ENCODE data around the gene CDK5R2. TPM values are rescaled to one million over a fixed set of nuclear protein-coding genes. Genes with fewer than 3 reads are reported as not detected.

Gene CDK5R2
- total and polyA plus RNA-seq, 2 of the 13 experiments (the other 11 are each of a cell fraction or from before 2014, with no cell fraction given), result not detected

- no peak for ATAC-seq
- no peaks in the 10 kb centered on the region for H3K9me3 ChIP-seq (ENCODE audit: low read length)
- H3K27ac ChIP-seq (ENCODE audit: extremely low read length, insufficient read depth, low read length), result no peak overlapping the region
- CTCF ChIA-PET (ENCODE audit: low intra/inter-chr PET ratio, low total read pairs), result no interaction called here
- H3K4me1 ChIP-seq (ENCODE audit: insufficient read depth, low read length), result peaks cover 33% of the 10 kb centered on the region
- no peak for DNase-seq (ENCODE audit: low spot score)
- no peak overlapping the region for H3K4me3 ChIP-seq (replicated peaks in 1 of 3; ENCODE audit: insufficient read depth in 1 of 3, low read depth in 2 of 3, low read length in 3 of 3)
- no peak overlapping the region for H3K9ac ChIP-seq (ENCODE audit: insufficient read depth, low read depth, low read length)
- H3K4me2 ChIP-seq (ENCODE audit: low read depth, low read length), result no peak overlapping the region
- intact Hi-C loops (cut with micrococcal nuclease; ENCODE audit: unreplicated experiment), result no loop called here
- H3K27me3 ChIP-seq (ENCODE audit: control insufficient read depth in 1 of 2, insufficient read depth in 2 of 2, low read length in 2 of 2), result peaks cover 8 to 68% of the 10 kb centered on the region in 2 experiments
- no peaks in the 10 kb centered on the region for H3K79me2 ChIP-seq (ENCODE audit: insufficient read depth, low read length)
- TF ChIP-seq PLSCR1 (CRISPR knock-in tag; IDR thresholded peaks at IDR 0.05; ENCODE audit: borderline replicate concordance) (no peak), THAP8 (CRISPR knock-in tag; IDR thresholded peaks at IDR 0.05; ENCODE audit: borderline replicate concordance) (no peak), ZNF574 (CRISPR knock-in tag; IDR thresholded peaks at IDR 0.05) (no peak), RERE (CRISPR knock-in tag; IDR thresholded peaks at IDR 0.05; ENCODE audit: low read depth) (no peak)
- TF ChIP-seq, protein P1, sequence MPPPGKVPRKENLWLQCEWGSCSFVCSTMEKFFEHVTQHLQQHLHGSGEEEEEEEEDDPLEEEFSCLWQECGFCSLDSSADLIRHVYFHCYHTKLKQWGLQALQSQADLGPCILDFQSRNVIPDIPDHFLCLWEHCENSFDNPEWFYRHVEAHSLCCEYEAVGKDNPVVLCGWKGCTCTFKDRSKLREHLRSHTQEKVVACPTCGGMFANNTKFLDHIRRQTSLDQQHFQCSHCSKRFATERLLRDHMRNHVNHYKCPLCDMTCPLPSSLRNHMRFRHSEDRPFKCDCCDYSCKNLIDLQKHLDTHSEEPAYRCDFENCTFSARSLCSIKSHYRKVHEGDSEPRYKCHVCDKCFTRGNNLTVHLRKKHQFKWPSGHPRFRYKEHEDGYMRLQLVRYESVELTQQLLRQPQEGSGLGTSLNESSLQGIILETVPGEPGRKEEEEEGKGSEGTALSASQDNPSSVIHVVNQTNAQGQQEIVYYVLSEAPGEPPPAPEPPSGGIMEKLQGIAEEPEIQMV (CRISPR knock-in tag; IDR thresholded peaks at IDR 0.05; ENCODE audit: low read depth), result no peak
- WGBS (ENCODE audit: low lambda C conversion rate), result 22% methylated on average over 5 of the region's 5 CpGs
- no peak for FAIRE-seq
- H4K20me1 ChIP-seq (ENCODE audit: insufficient read depth, low read length), result peaks cover 17% of the 10 kb centered on the region; the same call in 1 of the 2 replicates
- no peaks in the 10 kb centered on the region for H3K36me3 ChIP-seq (replicated peaks in 1 of 2; ENCODE audit: control insufficient read depth in 1 of 2, insufficient read depth in 2 of 2, low read length in 2 of 2)
- no TSS peak for BruUV-seq (replicated peaks)
- H2AFZ ChIP-seq (ENCODE audit: low read length), result no peak overlapping the region
- in situ Hi-C loops (cut with HindIII; ENCODE audit: extremely low pct_ligation_motif_present, low pct_unique_long_range_greater_than_20kb), result no loop called here
- POLR2A ChIA-PET, result no interaction called here
Observed at GRCh38 chr2:218963601-218964000, 4.1 kb downstream of the CDK5R2 start.
